Keratinocyte (primary cell): ENCODE results near the gene INPP5A.

Experiments
- EZH2 ChIP-seq: IDR thresholded peaks from one replicate; pipeline ENCODE4 v1.6.1; 2012; ENCODE audit warnings: inconsistent platforms, mild to moderate bottlenecking, low read length, moderate library complexity
- TF ChIP-seq, protein P1 (sequence below), 3 experiments: IDR thresholded peaks in 1 of 3; conservative IDR thresholded peaks in 1 of 3; optimal IDR thresholded peaks in 1 of 3; 2 replicates in 2 of 3; 3 replicates in 1 of 3; pipeline versions ENCODE3 to v1.5.1; 2011; ENCODE audit warnings: low read length in 3 of 3, mild to moderate bottlenecking in 3 of 3, moderate library complexity in 2 of 3, control low read depth in 1 of 3, inconsistent platforms in 1 of 3; ENCODE audit not compliant: insufficient read depth in 2 of 3; ENCODE audit errors: extremely low read depth in 1 of 3

DNA sequence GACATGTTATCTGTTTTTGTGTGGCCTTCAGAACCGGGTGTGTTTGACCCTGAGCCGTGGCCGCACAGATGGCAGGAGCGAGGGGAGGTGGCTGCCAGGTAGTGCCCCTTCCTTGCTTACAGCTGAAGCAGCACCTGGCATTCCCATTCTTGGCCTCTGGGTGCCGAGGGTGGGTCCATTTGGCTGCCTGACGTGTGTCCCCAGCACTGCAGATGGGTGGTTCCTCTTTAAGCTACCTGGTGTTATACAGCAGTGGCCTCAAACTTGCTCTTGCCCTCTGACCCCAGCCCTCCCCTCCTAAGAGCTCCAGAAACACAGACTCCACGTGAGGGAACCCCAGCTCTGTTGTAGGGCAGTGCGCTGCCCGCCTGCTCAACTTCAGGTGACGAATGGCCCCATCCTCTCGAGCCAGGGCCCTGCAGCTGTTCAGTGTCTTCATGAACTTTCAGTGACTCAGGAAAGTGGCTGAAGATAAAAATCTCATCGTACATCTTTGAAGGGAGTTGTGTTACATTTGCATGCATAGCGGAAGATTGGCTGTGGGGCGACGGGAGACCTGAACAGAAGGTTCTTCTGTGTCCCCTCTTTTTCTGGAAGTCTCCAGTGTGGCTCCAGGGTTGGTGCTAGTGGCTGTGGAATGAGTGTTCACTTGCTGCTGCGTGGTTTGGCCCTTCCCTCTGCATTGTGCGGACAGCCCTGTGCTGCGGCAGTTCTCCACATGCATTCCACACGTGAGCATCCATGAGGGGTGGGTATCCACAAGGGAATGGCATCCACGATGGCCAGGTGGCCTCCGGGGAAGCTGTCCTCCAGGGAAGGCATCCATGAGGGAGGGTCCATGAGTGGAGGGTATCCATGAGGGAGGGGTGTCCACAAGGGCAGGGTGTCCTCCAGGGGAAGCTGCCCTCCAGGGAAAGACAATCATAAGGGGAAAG, 91.6 kb downstream of the INPP5A start:
- TF ChIP-seq, protein P1, sequence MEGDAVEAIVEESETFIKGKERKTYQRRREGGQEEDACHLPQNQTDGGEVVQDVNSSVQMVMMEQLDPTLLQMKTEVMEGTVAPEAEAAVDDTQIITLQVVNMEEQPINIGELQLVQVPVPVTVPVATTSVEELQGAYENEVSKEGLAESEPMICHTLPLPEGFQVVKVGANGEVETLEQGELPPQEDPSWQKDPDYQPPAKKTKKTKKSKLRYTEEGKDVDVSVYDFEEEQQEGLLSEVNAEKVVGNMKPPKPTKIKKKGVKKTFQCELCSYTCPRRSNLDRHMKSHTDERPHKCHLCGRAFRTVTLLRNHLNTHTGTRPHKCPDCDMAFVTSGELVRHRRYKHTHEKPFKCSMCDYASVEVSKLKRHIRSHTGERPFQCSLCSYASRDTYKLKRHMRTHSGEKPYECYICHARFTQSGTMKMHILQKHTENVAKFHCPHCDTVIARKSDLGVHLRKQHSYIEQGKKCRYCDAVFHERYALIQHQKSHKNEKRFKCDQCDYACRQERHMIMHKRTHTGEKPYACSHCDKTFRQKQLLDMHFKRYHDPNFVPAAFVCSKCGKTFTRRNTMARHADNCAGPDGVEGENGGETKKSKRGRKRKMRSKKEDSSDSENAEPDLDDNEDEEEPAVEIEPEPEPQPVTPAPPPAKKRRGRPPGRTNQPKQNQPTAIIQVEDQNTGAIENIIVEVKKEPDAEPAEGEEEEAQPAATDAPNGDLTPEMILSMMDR (optimal IDR thresholded peaks at IDR 0.05 in 1 of 3, IDR thresholded peaks at IDR 0.05 in 1 of 3, conservative IDR thresholded peaks at IDR 0.05 in 1 of 3; ENCODE audit: extremely low read depth in 1 of 3, insufficient read depth in 2 of 3, low read length in 3 of 3) = no peak
- TF ChIP-seq EZH2 = no peak
